ENCODE results near the gene VSIG1.

Gene VSIG1

GRCh38 chrX:108097380-108097779 is 52.5 kb downstream of the VSIG1 start:
- DNase-seq (ENCODE audit: low read depth): no peak
- no peak overlapping the region for H3K4me3 ChIP-seq (ENCODE audit: low read depth, low read length)
- no peak for TF ChIP-seq CTCF (IDR thresholded peaks at IDR 0.05; ENCODE audit: low read depth, low read length, missing control alignments)

DNA sequence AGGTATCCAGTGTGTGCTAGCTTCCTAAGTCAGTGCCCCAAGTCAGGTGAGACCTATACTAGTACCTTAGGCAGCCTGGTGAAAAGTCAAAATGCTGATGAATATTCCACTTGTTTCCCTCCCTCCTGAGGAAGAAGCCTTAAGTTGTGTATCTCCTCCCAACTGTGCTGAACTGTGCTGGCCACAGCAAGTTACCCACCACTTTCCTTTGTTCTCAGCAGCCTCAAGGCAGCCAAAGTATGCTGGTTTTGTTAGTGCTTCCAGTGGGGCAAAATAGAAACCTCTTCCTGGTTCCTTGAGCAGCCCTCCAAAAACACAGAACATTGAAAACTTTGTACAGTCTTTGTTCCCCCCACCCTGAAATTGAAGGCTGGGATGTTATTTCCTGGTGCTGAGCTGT is 60.6 kb downstream of the VSIG1 start:
- DNase-seq (ENCODE audit: low read depth): no peak
- H3K4me3 ChIP-seq (ENCODE audit: low read depth, low read length): no peak overlapping the region
- TF ChIP-seq CTCF (IDR thresholded peaks at IDR 0.05; ENCODE audit: low read depth, low read length, missing control alignments): no peak

DNA sequence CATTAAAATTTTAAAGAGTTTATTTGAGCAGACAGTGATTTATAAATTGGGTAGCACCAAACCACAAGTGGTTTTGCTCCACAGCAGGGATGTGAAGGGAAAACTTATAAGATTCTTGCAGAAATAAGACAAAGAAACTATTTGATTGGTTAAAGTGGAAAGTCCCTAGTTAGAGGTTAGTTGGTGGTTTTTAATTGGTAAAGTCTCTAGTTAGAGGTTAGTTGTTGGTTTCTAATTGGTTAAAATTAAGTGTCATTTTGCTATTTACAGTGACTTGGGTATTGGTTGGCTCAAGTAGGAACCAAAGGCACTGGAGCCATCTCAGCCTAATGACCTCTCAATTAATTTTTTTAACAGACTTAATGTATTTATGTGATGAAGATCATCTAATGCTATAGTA is 69.7 kb downstream of the VSIG1 start:
- no peak overlapping the region for H3K4me3 ChIP-seq (ENCODE audit: low read depth, low read length)
- DNase-seq (ENCODE audit: low read depth): no peak
- no peak for TF ChIP-seq CTCF (IDR thresholded peaks at IDR 0.05; ENCODE audit: low read depth, low read length, missing control alignments)

DNA sequence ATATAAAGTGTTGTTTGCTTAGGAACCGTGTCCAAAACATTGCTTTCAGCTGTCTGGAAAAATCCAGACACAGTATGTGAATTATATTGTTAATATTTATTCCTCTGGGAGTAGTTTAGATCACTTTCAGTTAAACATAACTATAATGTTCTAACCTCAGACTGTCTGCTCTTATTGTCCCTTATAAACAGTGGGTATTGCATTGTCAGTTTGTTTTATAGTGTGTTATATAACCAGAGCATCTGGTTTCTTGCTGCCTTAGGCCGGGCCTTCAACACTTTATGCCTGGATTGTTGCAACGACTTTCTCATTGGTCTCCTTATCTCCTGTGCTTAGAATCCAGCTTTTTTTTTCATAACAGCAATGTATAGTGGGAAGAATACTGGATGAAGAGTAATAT is 73.1 kb downstream of the VSIG1 start:
- no peak for TF ChIP-seq CTCF (IDR thresholded peaks at IDR 0.05; ENCODE audit: low read depth, low read length, missing control alignments)
- no peak for DNase-seq (ENCODE audit: low read depth)
- no peak overlapping the region for H3K4me3 ChIP-seq (ENCODE audit: low read depth, low read length)

DNA sequence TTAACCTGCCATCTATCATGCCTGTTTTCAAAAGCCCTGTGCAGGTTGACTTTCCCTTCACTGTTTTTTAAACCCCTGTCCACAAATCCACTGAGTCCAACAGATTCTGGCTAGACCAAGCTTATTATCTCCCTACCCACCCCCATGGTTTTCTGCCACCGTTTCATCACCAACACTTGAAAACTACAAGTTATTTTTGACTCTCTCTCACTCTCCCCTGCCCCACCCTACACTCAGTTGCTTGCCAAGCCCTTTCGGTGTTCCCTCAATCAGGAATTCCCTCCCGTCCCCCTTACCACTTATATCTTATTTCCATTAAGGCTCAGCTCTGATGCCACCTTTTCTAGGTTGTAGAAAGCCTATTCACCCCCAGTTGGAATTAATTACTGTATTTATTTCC is 76.4 kb downstream of the VSIG1 start:
- DNase-seq (ENCODE audit: low read depth): no peak
- no peak for TF ChIP-seq CTCF (IDR thresholded peaks at IDR 0.05; ENCODE audit: low read depth, low read length, missing control alignments)
- no peak overlapping the region for H3K4me3 ChIP-seq (ENCODE audit: low read depth, low read length)

GRCh38 chrX:108122748-108123147 is 77.9 kb downstream of the VSIG1 start:
- H3K4me3 ChIP-seq (ENCODE audit: low read depth, low read length): no peak overlapping the region
- no peak for TF ChIP-seq CTCF (IDR thresholded peaks at IDR 0.05; ENCODE audit: low read depth, low read length, missing control alignments)
- no peak for DNase-seq (ENCODE audit: low read depth)

DNA sequence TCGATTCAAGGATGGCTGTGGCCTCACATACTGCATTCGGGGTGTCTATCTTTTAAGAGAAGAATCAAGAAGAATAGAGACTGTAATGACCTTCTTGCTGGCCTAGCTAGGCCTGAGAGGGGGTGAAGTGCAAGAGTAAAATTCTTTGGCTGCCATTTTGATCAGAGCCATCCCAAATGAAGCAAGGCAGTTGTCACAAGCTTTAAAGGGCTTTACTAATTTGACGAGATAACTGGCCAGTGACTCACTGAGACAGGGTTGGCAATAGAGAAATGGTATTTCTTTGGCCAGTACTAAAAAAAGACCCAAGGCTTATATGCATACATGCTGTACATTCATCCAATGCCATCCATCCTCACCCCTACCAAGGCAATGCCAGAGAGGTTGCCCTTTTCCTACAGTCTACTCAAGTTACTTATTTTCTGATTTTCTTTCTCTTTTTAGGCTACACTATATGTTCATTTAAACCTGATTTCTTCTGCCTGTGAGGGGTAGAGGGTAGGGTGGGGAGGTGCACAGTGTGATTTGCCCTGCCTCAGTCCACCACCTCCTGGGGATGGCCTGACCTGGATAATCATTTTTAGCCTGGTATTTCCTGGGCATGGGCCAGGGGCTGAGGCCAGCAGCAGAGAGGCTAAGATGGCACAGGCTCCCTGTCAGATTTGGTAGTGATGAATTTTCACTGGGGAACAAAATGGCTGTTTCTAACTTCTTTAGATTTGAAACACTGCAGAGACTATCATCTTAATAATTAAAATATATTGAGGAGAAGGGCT is 78.9 kb downstream of the VSIG1 start:
- DNase-seq (ENCODE audit: low read depth): no peak
- no peak overlapping the region for H3K4me3 ChIP-seq (ENCODE audit: low read depth, low read length)
- no peak for TF ChIP-seq CTCF (IDR thresholded peaks at IDR 0.05; ENCODE audit: low read depth, low read length, missing control alignments)
